Lower leg skin (tissue), 3 donors: ENCODE data around the gene TYROBP.
"Not testable (repeated sequence)": the region's sequence is repeated elsewhere in the genome, so short reads cannot be mapped to it uniquely, and the experiment has no call there.

Experiments
- POLR2A ChIP-seq, 2 donors: fragments of 450-650 bp; IDR thresholded peaks; one replicate each; pipeline ENCODE4 v1.6.1; 2016 to 2017; ENCODE audit warnings: antibody characterized with exemption in 2 of 2, mild to moderate bottlenecking in 1 of 2, moderate library complexity in 1 of 2
- TF ChIP-seq, protein P1 (sequence below), 3 donors: fragments of 450-650 bp; IDR thresholded peaks; one replicate each; pipeline ENCODE4 v1.5.1; 2016; ENCODE audit warnings: antibody characterized with exemption in 3 of 3, mild to moderate bottlenecking in 3 of 3, moderate library complexity in 2 of 3

DNA sequence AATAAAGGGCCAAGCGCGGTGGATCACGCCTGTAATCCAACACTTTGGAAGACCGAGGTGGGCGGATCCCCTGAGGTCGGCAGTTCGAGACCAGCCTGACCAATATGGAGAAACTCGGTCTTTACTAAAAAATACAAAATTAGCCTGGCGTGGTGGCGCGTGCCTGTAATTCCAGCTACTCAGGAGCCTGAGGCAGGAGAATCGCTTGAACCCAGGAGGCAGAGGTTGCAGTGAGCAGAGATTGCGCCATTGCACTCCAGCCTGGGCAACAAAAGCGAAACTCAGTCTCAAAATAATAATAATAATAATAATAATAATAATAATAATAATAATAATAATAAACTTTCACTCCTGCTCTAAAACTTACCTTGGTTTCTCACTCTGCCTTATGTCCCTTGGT lies 2.3 kb upstream of the TYROBP start:
- TF ChIP-seq, protein P1, sequence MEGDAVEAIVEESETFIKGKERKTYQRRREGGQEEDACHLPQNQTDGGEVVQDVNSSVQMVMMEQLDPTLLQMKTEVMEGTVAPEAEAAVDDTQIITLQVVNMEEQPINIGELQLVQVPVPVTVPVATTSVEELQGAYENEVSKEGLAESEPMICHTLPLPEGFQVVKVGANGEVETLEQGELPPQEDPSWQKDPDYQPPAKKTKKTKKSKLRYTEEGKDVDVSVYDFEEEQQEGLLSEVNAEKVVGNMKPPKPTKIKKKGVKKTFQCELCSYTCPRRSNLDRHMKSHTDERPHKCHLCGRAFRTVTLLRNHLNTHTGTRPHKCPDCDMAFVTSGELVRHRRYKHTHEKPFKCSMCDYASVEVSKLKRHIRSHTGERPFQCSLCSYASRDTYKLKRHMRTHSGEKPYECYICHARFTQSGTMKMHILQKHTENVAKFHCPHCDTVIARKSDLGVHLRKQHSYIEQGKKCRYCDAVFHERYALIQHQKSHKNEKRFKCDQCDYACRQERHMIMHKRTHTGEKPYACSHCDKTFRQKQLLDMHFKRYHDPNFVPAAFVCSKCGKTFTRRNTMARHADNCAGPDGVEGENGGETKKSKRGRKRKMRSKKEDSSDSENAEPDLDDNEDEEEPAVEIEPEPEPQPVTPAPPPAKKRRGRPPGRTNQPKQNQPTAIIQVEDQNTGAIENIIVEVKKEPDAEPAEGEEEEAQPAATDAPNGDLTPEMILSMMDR (IDR thresholded peaks at IDR 0.05) = not testable (repeated sequence)
- TF ChIP-seq POLR2A (IDR thresholded peaks at IDR 0.05) = not testable (repeated sequence)
